Ishikawa (cell line): ENCODE data around the gene GPC1.

ENCODE experiments used
- CEBPB ChIP-seq: IDR thresholded peaks from 2 replicates; pipeline ENCODE4 v1.6.1; 2012
- CREB1 ChIP-seq: IDR thresholded peaks from 2 replicates; pipeline ENCODE4 v1.6.1; 2012; ENCODE audit warnings: low read depth
- EP300 ChIP-seq: IDR thresholded peaks from 2 replicates; pipeline ENCODE4 v1.6.1; 2012; ENCODE audit warnings: borderline replicate concordance
- FOXM1 ChIP-seq: IDR thresholded peaks from 2 replicates; pipeline ENCODE4 v1.6.1; 2012; ENCODE audit warnings: low read depth, borderline replicate concordance
- RAD21 ChIP-seq: IDR thresholded peaks from 2 replicates; pipeline ENCODE4 v1.6.1; 2012; ENCODE audit warnings: low read depth
- TAF1 ChIP-seq: IDR thresholded peaks from 2 replicates; pipeline ENCODE4 v1.6.1; 2012; ENCODE audit warnings: low read depth, mild to moderate bottlenecking
- TCF12 ChIP-seq: IDR thresholded peaks from 2 replicates; pipeline ENCODE4 v1.6.1; 2012; ENCODE audit warnings: low read depth
- TF ChIP-seq, protein P1 (sequence below): IDR thresholded peaks from 2 replicates; pipeline ENCODE4 v1.6.1; 2012; ENCODE audit warnings: low read depth, mild to moderate bottlenecking
- TF ChIP-seq, protein P2 (sequence below): IDR thresholded peaks from 2 replicates; pipeline ENCODE4 v1.6.1; 2012

DNA sequence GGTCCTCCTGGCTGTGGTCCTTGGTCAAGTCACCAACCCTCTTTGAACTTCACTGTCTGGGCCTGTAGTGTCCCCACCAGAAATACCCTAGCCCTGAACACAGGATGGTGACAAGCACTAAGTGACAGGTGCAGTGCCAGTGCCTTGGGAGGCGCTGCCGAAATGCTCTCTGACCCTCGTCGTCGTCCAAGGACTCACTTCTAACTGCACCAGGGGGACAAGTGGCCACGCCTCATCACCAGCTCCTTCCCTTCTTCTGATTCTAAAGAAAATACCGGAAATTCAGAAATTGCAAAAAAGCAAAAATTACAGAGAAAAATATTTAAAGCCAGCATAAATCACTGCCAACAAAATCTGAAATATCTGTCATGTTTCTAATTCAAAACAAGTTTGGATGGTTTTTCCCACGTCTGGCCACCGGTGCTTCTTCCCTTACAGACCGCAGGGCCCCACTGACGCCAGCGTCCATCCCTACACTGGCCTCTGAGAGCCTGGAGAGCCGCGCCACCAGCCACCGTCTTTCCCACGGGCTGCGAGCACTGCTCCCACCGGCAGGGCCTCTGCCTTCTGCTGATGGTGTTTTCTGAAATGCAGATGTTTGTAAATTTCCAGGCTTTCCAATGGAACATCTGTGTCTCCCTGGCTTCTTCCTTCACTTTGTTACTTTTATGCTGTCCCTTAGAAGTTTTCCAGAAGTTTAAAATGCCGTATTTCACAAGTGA, 37.4 kb upstream of the GPC1 start:
- TF ChIP-seq FOXM1 (no peak), CEBPB (no peak), TCF12 (no peak), TAF1 (no peak), CREB1 (no peak), RAD21 (no peak), EP300 (no peak)
- TF ChIP-seq, protein P1, sequence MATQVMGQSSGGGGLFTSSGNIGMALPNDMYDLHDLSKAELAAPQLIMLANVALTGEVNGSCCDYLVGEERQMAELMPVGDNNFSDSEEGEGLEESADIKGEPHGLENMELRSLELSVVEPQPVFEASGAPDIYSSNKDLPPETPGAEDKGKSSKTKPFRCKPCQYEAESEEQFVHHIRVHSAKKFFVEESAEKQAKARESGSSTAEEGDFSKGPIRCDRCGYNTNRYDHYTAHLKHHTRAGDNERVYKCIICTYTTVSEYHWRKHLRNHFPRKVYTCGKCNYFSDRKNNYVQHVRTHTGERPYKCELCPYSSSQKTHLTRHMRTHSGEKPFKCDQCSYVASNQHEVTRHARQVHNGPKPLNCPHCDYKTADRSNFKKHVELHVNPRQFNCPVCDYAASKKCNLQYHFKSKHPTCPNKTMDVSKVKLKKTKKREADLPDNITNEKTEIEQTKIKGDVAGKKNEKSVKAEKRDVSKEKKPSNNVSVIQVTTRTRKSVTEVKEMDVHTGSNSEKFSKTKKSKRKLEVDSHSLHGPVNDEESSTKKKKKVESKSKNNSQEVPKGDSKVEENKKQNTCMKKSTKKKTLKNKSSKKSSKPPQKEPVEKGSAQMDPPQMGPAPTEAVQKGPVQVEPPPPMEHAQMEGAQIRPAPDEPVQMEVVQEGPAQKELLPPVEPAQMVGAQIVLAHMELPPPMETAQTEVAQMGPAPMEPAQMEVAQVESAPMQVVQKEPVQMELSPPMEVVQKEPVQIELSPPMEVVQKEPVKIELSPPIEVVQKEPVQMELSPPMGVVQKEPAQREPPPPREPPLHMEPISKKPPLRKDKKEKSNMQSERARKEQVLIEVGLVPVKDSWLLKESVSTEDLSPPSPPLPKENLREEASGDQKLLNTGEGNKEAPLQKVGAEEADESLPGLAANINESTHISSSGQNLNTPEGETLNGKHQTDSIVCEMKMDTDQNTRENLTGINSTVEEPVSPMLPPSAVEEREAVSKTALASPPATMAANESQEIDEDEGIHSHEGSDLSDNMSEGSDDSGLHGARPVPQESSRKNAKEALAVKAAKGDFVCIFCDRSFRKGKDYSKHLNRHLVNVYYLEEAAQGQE, result no peak
- TF ChIP-seq, protein P2, sequence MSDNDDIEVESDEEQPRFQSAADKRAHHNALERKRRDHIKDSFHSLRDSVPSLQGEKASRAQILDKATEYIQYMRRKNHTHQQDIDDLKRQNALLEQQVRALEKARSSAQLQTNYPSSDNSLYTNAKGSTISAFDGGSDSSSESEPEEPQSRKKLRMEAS, result no peak
